ENCODE results near the gene C1D.

Gene C1D

DNA sequence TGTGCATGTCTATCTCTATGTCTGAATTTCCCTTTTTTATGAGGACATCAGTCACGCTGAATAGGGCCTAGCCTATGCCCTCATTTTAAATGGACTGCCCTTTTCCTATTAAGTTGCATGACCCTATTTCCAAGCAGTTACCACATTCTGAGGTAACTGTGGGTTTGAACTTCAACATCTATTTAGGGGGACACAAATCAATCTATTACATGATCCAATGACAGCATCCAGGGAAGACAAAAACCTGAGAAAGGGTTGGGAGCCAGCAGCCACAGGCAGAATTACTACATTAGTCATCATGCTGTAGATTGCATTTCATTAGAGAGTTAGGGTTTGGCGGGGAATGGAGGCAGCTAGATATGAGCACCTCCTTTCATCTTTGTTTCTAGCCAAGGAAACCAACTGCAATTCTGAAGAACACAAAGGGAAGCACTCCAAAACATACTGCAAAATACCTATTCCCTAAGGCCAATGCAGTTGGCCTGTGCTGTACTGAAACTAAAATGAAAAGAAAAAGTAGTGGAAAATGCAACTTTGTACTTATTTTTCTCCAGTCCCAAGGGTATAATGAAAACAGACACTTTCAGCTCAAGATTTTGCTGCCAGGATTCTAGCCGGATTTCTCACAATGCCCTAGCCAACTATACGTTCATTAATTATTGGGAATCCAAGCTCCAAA lies 40.4 kb upstream of the C1D start:
- TF ChIP-seq CTCF (IDR thresholded peaks at IDR 0.05; ENCODE audit: low read length, missing control alignments), result no peak
- no peak overlapping the region for H3K4me3 ChIP-seq (replicated peaks; ENCODE audit: low read depth, low read length)
- DNase-seq (ENCODE audit: low read depth), result no peak

DNA sequence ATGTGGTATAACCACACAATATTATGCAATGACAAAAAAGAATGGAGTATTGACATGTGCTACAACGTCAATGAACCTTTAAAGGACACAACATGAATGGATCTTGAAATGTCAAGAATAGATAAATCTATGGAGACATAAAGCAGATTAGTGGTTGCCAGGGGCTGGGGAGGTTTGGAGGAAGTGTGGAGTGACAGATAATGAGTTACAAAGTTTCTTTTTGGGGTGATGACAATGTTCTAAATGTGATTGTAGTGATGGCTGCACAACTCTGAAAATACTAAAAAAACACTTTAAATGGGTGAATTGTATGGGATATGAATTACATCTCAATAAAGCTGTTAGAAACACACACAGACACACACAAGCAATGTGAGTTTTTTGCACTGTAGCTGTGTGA lies 37.4 kb upstream of the C1D start:
- H3K4me3 ChIP-seq (replicated peaks; ENCODE audit: low read depth, low read length), result no peak overlapping the region
- no peak for DNase-seq (ENCODE audit: low read depth)
- TF ChIP-seq CTCF (IDR thresholded peaks at IDR 0.05; ENCODE audit: low read length, missing control alignments), result no peak

GRCh38 chr2:68099260-68099659 lies 36.5 kb upstream of the C1D start:
- no peak for TF ChIP-seq CTCF (IDR thresholded peaks at IDR 0.05; ENCODE audit: low read length, missing control alignments)
- DNase-seq (ENCODE audit: low read depth), result no peak
- no peak overlapping the region for H3K4me3 ChIP-seq (replicated peaks; ENCODE audit: low read depth, low read length)

DNA sequence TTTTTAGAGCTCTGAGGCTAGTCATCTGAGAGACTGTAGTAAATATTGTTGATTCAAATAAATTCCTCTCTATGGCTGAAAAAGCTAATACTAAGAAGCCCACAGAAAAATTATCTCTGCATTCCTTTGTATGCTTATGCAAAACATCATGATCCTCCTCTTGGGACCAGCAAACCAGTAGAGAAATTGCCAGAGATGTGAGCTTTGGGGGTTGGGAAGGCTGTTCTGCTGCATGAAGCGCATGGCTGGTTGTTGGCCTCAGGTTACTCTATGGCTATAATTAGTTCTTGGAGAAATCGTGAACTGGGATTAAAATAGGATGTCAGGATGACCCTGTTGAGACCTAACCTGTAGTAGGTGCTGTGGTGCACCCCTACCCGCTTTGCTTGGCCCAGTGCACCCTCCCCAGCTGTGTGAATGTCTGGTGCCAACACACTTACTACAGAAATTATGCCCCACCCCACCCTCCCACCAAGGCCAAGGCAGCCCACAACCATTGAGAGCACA lies 35.5 kb upstream of the C1D start:
- H3K4me3 ChIP-seq (replicated peaks; ENCODE audit: low read depth, low read length), result no peak overlapping the region
- TF ChIP-seq CTCF (IDR thresholded peaks at IDR 0.05; ENCODE audit: low read length, missing control alignments), result no peak
- DNase-seq (ENCODE audit: low read depth), result no peak

GRCh38 chr2:68094111-68094510 lies 31.3 kb upstream of the C1D start:
- no peak for DNase-seq (ENCODE audit: low read depth)
- no peak for TF ChIP-seq CTCF (IDR thresholded peaks at IDR 0.05; ENCODE audit: low read length, missing control alignments)
- H3K4me3 ChIP-seq (replicated peaks; ENCODE audit: low read depth, low read length), result no peak overlapping the region

DNA sequence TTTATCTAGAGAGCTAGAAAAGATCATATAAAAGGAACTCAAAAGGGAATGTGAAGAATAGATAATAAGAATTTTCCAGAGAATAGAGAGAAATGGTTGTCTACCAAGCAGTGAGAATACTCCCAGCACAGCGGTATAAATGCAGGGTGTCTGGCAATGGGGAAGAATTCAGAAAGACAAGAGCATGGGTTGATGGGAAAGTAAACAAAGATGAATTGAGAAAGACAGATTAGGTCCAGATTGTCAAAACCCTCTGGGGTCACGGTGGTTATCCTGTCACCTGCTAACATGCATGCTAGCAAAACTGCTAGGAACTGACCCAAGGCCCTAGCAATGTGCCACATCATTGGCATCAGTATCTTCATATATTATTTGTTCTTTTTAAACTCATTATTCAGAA lies 30.8 kb upstream of the C1D start:
- H3K4me3 ChIP-seq (replicated peaks; ENCODE audit: low read depth, low read length), result no peak overlapping the region
- no peak for DNase-seq (ENCODE audit: low read depth)
- TF ChIP-seq CTCF (IDR thresholded peaks at IDR 0.05; ENCODE audit: low read length, missing control alignments), result no peak

GRCh38 chr2:68091439-68092034 lies 28.7 kb upstream of the C1D start:
- H3K4me3 ChIP-seq (replicated peaks; ENCODE audit: low read depth, low read length), result no peak overlapping the region
- no peak for DNase-seq (ENCODE audit: low read depth)
- TF ChIP-seq CTCF (IDR thresholded peaks at IDR 0.05; ENCODE audit: low read length, missing control alignments), result no peak

Measured in fibroblast of pulmonary artery (primary cell).